Calu3 (cell line): ENCODE results near the gene ZMPSTE24. TPM values are rescaled to one million over a fixed set of nuclear protein-coding genes. Genes with fewer than 3 reads are reported as not detected.

Experiments used
- BruUV-seq: library from RNA; stranded (reverse); fragments of 400-500 nt; replicated peaks from 2 replicates; lab custom pipeline; 2021; lab: Mats Ljungman, UMichigan
- CTCF ChIA-PET: fragments of 300-600 bp; sonication (Branson Sonifier 250); formaldehyde crosslinking; loops from one replicate; lab custom pipeline; 2022; ENCODE audit warnings: antibody characterized with exemption; lab: Charles Lee
- DNase-seq: peaks from one replicate; pipeline ENCODE4 v3.0.0; 2022
- H3K27ac Mint-ChIP-seq: one replicate; pipeline ENCODE4 v1.8.0; 2022; ENCODE audit warnings: mixed read lengths; ENCODE audit not compliant: unreplicated experiment
- H3K27me3 Mint-ChIP-seq: one replicate; pipeline ENCODE4 v1.8.0; 2022; ENCODE audit warnings: mixed read lengths; ENCODE audit not compliant: unreplicated experiment
- H3K36me3 Mint-ChIP-seq: one replicate; pipeline ENCODE4 v1.8.0; 2022; ENCODE audit warnings: mild to moderate bottlenecking, moderate library complexity, mixed read lengths; ENCODE audit not compliant: insufficient read depth, unreplicated experiment
- H3K4me1 Mint-ChIP-seq: one replicate; pipeline ENCODE4 v1.8.0; 2022; ENCODE audit warnings: mild to moderate bottlenecking, low read depth, mixed read lengths; ENCODE audit not compliant: unreplicated experiment
- H3K4me3 Mint-ChIP-seq: one replicate; pipeline ENCODE4 v1.8.0; 2022; ENCODE audit warnings: mild to moderate bottlenecking, low read depth, moderate library complexity, mixed read lengths; ENCODE audit not compliant: unreplicated experiment
- H3K9me3 Mint-ChIP-seq: one replicate; pipeline ENCODE4 v1.8.0; 2022; ENCODE audit warnings: low read depth, mixed read lengths; ENCODE audit not compliant: unreplicated experiment
- intact Hi-C: fragments of 100-400 bp; cut with micrococcal nuclease; formaldehyde crosslinking; loops from one replicate; pipeline ENCODE4 v1.10.0; 2022; ENCODE audit not compliant: unreplicated experiment
- total RNA-seq: library from RNA; stranded (reverse); gene quantifications from 2 replicates; pipeline ENCODE4 v1.2.3, GENCODE V29; 2022
- TF ChIP-seq, protein P1 (sequence below): fragments of 200-600 bp; IDR thresholded peaks from one replicate; pipeline ENCODE4 v1.8.0; 2022; ENCODE audit warnings: antibody characterized with exemption; ENCODE audit not compliant: unreplicated experiment

Gene ZMPSTE24
- total RNA-seq, 1 experiment from 2014 or later, result 62.0 TPM

DNA sequence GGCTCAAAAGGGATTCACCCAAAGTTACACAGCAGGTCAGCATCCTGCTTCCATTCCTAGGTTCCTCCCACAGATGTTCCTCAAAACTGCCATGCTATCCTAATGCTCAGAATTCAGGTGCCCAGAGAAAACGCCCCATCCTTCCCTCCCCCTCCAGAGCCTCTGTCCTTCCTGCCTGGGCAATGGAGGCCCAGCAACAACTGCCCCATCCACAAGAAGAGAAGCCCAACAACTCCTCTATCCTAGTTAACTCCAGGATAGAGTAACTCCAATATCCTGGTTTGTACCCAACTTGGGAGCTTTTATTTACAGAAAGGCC lies 42.2 kb downstream of the ZMPSTE24 start:
- Mint-ChIP-seq H3K27ac (no peak overlapping the region), H3K36me3 (no peaks in the 10 kb centered on the region), H3K4me1 (no peaks in the 10 kb centered on the region), H3K4me3 (no peak overlapping the region), H3K9me3 (no peaks in the 10 kb centered on the region), H3K27me3 (no peaks in the 10 kb centered on the region)
- intact Hi-C loops, result no loop called here
- no TSS peak for BruUV-seq
- CTCF ChIA-PET, result no interaction called here
- no peak for DNase-seq
- TF ChIP-seq, protein P1, sequence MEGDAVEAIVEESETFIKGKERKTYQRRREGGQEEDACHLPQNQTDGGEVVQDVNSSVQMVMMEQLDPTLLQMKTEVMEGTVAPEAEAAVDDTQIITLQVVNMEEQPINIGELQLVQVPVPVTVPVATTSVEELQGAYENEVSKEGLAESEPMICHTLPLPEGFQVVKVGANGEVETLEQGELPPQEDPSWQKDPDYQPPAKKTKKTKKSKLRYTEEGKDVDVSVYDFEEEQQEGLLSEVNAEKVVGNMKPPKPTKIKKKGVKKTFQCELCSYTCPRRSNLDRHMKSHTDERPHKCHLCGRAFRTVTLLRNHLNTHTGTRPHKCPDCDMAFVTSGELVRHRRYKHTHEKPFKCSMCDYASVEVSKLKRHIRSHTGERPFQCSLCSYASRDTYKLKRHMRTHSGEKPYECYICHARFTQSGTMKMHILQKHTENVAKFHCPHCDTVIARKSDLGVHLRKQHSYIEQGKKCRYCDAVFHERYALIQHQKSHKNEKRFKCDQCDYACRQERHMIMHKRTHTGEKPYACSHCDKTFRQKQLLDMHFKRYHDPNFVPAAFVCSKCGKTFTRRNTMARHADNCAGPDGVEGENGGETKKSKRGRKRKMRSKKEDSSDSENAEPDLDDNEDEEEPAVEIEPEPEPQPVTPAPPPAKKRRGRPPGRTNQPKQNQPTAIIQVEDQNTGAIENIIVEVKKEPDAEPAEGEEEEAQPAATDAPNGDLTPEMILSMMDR, result no peak

DNA sequence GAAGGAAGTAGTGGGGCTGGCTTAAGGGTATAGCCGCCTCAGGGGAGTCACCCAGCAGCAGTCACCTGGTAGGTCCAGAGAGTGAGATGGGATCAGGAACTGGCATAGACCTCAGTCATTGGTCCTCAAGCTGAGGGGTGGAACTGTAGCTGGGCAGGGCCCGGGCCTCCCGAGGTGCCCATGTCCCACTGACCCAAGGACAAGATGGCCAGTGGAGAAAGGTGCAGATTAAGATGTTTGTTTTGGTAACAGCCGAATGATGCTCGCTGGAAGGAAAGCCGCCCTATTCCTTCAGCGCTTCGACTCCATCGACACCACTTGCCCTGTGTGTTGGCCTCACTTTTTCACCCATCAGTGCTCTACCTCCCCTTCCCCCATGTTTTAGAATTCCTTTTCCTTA lies 42.6 kb downstream of the ZMPSTE24 start:
- H3K4me3 Mint-ChIP-seq, result no peak overlapping the region
- H3K36me3 Mint-ChIP-seq, result no peaks in the 10 kb centered on the region
- CTCF ChIA-PET, result interaction anchor here (0.6 kb wide), 1 partner anchor 77 kb away, joined by 5 read pairs; no protein-coding TSS in a partner anchor
- DNase-seq, result no peak
- no TSS peak for BruUV-seq
- no peaks in the 10 kb centered on the region for H3K27me3 Mint-ChIP-seq
- no peak overlapping the region for H3K27ac Mint-ChIP-seq
- TF ChIP-seq, protein P1, result no peak
- H3K9me3 Mint-ChIP-seq, result no peaks in the 10 kb centered on the region
- H3K4me1 Mint-ChIP-seq, result no peaks in the 10 kb centered on the region
- intact Hi-C loops, result no loop called here

DNA sequence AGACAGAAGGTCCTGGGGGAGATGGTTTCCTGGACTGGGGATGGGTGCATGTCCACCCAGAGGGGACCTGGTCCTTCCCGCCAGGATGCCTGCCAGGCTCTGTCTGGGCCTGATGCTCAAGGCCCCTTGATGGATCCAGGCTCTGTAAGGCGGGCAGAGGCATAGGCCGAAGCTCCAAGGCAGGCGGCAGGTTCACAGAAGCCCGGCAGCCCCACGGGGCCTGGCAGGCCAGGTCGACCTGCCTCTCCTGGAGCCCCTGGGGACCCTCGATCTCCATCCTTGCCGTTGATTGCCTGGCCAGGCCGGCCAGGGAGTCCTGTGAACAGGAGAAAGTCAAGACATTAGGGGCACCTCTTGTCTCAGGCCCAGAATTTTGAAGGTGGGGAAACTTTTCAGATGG lies 43.0 kb downstream of the ZMPSTE24 start:
- CTCF ChIA-PET, result interaction anchor here (0.6 kb wide), 1 partner anchor 77 kb away, joined by 5 read pairs; no protein-coding TSS in a partner anchor
- TF ChIP-seq, protein P1, result no peak
- peaks cover under 1% of the 10 kb centered on the region for H3K4me1 Mint-ChIP-seq
- no peak for DNase-seq
- H3K36me3 Mint-ChIP-seq, result no peaks in the 10 kb centered on the region
- no peaks in the 10 kb centered on the region for H3K9me3 Mint-ChIP-seq
- BruUV-seq, result no TSS peak
- no peaks in the 10 kb centered on the region for H3K27me3 Mint-ChIP-seq
- intact Hi-C loops, result no loop called here
- H3K27ac Mint-ChIP-seq, result no peak overlapping the region
- no peak overlapping the region for H3K4me3 Mint-ChIP-seq

DNA sequence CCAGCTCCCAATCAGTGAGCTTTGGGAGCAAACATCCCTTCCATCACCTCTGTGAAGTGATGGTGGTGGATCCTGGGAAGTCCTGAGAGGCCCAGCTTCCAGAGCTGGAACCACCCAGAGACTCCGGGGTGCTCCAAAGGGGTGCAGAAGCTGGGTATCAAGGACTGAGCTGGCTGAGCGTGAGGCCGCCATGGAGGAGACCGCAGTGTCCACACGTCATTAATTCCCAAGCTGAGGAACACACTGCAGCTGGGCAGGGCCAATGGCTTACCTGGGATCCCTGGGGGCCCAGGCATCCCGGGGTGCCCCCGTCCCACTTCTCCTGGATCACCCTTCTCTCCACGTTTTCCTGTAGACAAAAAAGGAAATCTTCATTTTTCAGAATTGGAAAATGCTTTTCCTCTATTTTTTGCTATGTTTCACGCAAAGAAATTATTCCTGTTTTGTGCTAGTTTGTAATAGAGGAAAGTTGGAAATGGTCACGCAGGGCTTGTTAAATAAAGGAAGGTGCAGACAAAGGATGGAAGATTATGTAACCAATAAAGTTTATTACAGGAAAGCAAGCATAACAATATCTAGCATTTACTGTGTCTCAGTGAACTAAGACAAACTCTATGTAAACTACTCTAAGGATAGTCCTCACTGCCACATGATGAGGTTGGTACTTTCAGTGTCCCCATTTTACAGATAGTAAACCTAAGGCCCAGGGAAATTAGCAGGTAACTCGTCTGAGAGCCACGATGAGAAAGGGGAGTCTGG lies 43.7 kb downstream of the ZMPSTE24 start:
- Mint-ChIP-seq H3K27ac (no peak overlapping the region), H3K36me3 (no peaks in the 10 kb centered on the region), H3K27me3 (no peaks in the 10 kb centered on the region), H3K4me3 (no peak overlapping the region), H3K9me3 (no peaks in the 10 kb centered on the region), H3K4me1 (peaks cover 7% of the 10 kb centered on the region)
- no TSS peak for BruUV-seq
- TF ChIP-seq, protein P1, result no peak
- CTCF ChIA-PET, result no interaction called here
- no peak for DNase-seq
- intact Hi-C loops, result no loop called here
